Neural progenitor cell (in vitro differentiated cells): ENCODE results near the gene NDUFS4. TPM values are rescaled to one million over a fixed set of nuclear protein-coding genes. Genes with fewer than 3 reads are reported as not detected.
"Not testable (repeated sequence)": the region's sequence is repeated elsewhere in the genome, so short reads cannot be mapped to it uniquely, and the experiment has no call there.

ENCODE experiments used
- DNase-seq: peaks from one replicate; pipeline ENCODE4 v3.0.0-alpha.2; 2016; ENCODE audit warnings: low spot score
- H2AFZ ChIP-seq: fragments of 200-600 bp; sonication (generic); replicated peaks from 2 replicates; pipeline ENCODE4 v1.6.1; 2016; ENCODE audit warnings: antibody characterized with exemption
- H3F3A ChIP-seq: fragments of 200-600 bp; sonication (generic); 2 replicates; pipeline ENCODE4 v1.6.1; 2016; ENCODE audit warnings: antibody characterized with exemption, low read depth
- H3K27ac ChIP-seq: fragments of 200-600 bp; sonication (generic); 2 replicates; pipeline ENCODE4 v1.5.1; 2016; ENCODE audit warnings: mild to moderate bottlenecking
- H3K27me3 ChIP-seq: fragments of 200-600 bp; sonication (generic); 2 replicates; pipeline ENCODE4 v1.6.1; 2016; ENCODE audit warnings: mild to moderate bottlenecking, moderate library complexity
- H3K36me3 ChIP-seq: fragments of 200-600 bp; sonication (generic); 2 replicates; pipeline ENCODE4 v1.5.1; 2016
- H3K4me1 ChIP-seq: fragments of 200-600 bp; sonication (generic); 2 replicates; pipeline ENCODE4 v1.6.1; 2016; ENCODE audit warnings: mixed run types
- H3K4me2 ChIP-seq: fragments of 200-600 bp; sonication (generic); 2 replicates; pipeline ENCODE4 v1.6.1; 2016
- H3K4me3 ChIP-seq: fragments of 200-600 bp; sonication (generic); 2 replicates; pipeline ENCODE4 v1.5.1; 2016
- H3K79me2 ChIP-seq: fragments of 200-600 bp; sonication (generic); 2 replicates; pipeline ENCODE4 v1.6.1; 2016; ENCODE audit warnings: low read depth
- H3K9ac ChIP-seq: fragments of 200-600 bp; sonication (generic); 2 replicates; pipeline ENCODE4 v1.6.1; 2016
- H3K9me3 ChIP-seq: fragments of 200-600 bp; sonication (generic); 2 replicates; pipeline ENCODE4 v1.5.1; 2016; ENCODE audit warnings: low read depth
- H4K20me1 ChIP-seq: fragments of 200-600 bp; sonication (generic); 2 replicates; pipeline ENCODE4 v1.6.1; 2016; ENCODE audit warnings: low read depth
- H3K27ac Mint-ChIP-seq: 3 replicates; pipeline ENCODE4 v1.8.0; 2021; ENCODE audit warnings: mixed read lengths
- H3K27me3 Mint-ChIP-seq: 2 replicates; pipeline ENCODE4 v1.8.0; 2022; ENCODE audit warnings: low read depth, mild to moderate bottlenecking, inconsistent platforms, moderate library complexity, mixed read lengths; ENCODE audit not compliant: insufficient read depth
- H3K36me3 Mint-ChIP-seq: 3 replicates; pipeline ENCODE4 v1.8.0; 2021; ENCODE audit warnings: mixed read lengths
- H3K4me1 Mint-ChIP-seq: 3 replicates; pipeline ENCODE4 v1.8.0; 2021; ENCODE audit warnings: mixed read lengths
- H3K4me3 Mint-ChIP-seq: 3 replicates; pipeline ENCODE4 v1.8.0; 2021; ENCODE audit warnings: mild to moderate bottlenecking, moderate library complexity, mixed read lengths
- H3K9me3 Mint-ChIP-seq: 3 replicates; pipeline ENCODE4 v1.8.0; 2020; ENCODE audit warnings: mixed read lengths
- EZH2 ChIP-seq: fragments of 200-600 bp; sonication (generic); IDR thresholded peaks from 2 replicates; pipeline ENCODE4 v1.6.1; 2017; ENCODE audit warnings: antibody characterized with exemption, mild to moderate bottlenecking, moderate library complexity
- EZH2phosphoT487 ChIP-seq: fragments of 200-600 bp; sonication (generic); IDR thresholded peaks from 2 replicates; pipeline ENCODE4 v1.6.1; 2017; ENCODE audit warnings: antibody characterized with exemption
- total RNA-seq: library from RNA; depleted of rRNA; stranded (reverse); fragments of >200 nt; gene quantifications from 2 replicates; pipeline ENCODE4 v1.2.3, GENCODE V29; 2015; ENCODE audit warnings: low replicate concordance
- TF ChIP-seq, protein P1 (sequence below): fragments of 200-600 bp; sonication (generic); IDR thresholded peaks from 2 replicates; pipeline ENCODE4 v1.5.1; 2017; ENCODE audit warnings: antibody characterized with exemption, mild to moderate bottlenecking

The NDUFS4 gene
- total RNA-seq, 1 donor from 2014 or later, result 183 TPM

GRCh38 chr5:53691014-53691413 lies 130.6 kb downstream of the NDUFS4 start:
- Mint-ChIP-seq H3K4me3 (no peak overlapping the region), H3K36me3 (peaks cover 20% of the 10 kb centered on the region), H3K27me3 (peaks cover 5% of the 10 kb centered on the region), H3K27ac (no peak overlapping the region), H3K9me3 (peaks cover 57% of the 10 kb centered on the region), H3K4me1 (no peaks in the 10 kb centered on the region)
- no peaks in the 10 kb centered on the region for H3K4me1 ChIP-seq
- H4K20me1 ChIP-seq, result no peaks in the 10 kb centered on the region
- no peaks in the 10 kb centered on the region for H3F3A ChIP-seq
- no peaks in the 10 kb centered on the region for H3K79me2 ChIP-seq
- peaks cover 10% of the 10 kb centered on the region for H3K9me3 ChIP-seq
- no peaks in the 10 kb centered on the region for H3K27me3 ChIP-seq
- no peak for TF ChIP-seq EZH2phosphoT487
- TF ChIP-seq EZH2, result no peak
- TF ChIP-seq, protein P1, sequence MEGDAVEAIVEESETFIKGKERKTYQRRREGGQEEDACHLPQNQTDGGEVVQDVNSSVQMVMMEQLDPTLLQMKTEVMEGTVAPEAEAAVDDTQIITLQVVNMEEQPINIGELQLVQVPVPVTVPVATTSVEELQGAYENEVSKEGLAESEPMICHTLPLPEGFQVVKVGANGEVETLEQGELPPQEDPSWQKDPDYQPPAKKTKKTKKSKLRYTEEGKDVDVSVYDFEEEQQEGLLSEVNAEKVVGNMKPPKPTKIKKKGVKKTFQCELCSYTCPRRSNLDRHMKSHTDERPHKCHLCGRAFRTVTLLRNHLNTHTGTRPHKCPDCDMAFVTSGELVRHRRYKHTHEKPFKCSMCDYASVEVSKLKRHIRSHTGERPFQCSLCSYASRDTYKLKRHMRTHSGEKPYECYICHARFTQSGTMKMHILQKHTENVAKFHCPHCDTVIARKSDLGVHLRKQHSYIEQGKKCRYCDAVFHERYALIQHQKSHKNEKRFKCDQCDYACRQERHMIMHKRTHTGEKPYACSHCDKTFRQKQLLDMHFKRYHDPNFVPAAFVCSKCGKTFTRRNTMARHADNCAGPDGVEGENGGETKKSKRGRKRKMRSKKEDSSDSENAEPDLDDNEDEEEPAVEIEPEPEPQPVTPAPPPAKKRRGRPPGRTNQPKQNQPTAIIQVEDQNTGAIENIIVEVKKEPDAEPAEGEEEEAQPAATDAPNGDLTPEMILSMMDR, result no peak
- DNase-seq, result no peak
- H3K9ac ChIP-seq, result no peak overlapping the region
- H2AFZ ChIP-seq, result no peak overlapping the region
- H3K4me2 ChIP-seq, result no peak overlapping the region
- no peak overlapping the region for H3K4me3 ChIP-seq
- peaks cover 4% of the 10 kb centered on the region for H3K36me3 ChIP-seq
- H3K27ac ChIP-seq, result no peak overlapping the region

DNA sequence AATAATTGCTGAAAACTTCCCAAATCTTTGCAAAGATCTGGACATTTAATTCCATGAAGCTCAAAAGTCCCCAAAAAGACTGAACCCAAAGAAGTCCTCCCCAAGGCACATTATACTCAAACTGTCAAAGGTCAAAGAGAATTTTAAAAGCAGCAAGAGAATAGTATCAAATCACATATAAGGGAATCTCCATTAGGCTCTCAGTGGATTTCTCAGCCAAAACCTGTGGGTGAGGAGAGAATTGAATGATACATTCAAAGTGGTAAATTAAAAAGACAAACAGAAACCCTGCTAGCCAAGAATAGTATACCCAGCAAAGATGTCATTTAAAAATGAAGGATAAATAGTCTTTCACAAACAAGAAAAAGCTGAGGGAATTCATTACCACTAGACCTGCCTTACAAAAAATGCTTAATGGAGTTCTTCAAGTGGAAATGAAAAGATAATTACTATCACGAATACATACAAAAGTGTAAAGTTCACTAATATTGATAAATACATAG lies 134.1 kb downstream of the NDUFS4 start:
- peaks cover 7% of the 10 kb centered on the region for H3K36me3 Mint-ChIP-seq
- Histone ChIP-seq H3K9ac (no peak overlapping the region), H3K27me3 (no peaks in the 10 kb centered on the region), H3K27ac (no peak overlapping the region), H2AFZ (no peak overlapping the region), H3F3A (no peaks in the 10 kb centered on the region), H4K20me1 (no peaks in the 10 kb centered on the region), H3K9me3 (peaks cover 10% of the 10 kb centered on the region), H3K4me2 (no peak overlapping the region), H3K36me3 (peaks cover 4% of the 10 kb centered on the region), H3K4me3 (no peak overlapping the region), H3K4me1 (no peaks in the 10 kb centered on the region), H3K79me2 (no peaks in the 10 kb centered on the region)
- no peak overlapping the region for H3K4me3 Mint-ChIP-seq
- H3K9me3 Mint-ChIP-seq, result peaks cover 45% of the 10 kb centered on the region
- no peak for DNase-seq
- peaks cover 3% of the 10 kb centered on the region for H3K27me3 Mint-ChIP-seq
- H3K4me1 Mint-ChIP-seq, result no peaks in the 10 kb centered on the region
- H3K27ac Mint-ChIP-seq, result no peak overlapping the region
- TF ChIP-seq, protein P1, result no peak
- TF ChIP-seq EZH2 (no peak), EZH2phosphoT487 (no peak)

DNA sequence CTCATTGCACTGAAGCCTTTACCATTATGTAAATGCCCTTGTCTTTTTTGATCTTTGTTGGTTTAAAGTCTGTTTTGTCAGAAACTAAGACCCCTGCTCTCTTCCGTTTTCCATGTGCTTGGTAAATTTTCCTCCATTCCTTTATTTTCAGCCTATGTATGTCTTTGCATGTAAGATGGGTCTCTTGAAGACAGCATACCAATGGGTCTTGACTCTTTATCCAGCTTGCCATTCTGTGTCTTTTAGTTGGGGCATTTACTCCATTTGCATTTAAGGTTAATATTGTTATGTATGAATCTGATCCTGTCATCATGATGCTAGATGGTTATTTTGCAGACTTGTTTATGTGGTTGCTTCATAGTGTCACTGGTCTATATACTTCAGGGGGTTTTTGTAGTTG lies 150.0 kb downstream of the NDUFS4 start:
- not testable (repeated sequence) for H3K27me3 Mint-ChIP-seq, H3K4me1 ChIP-seq, H3K27ac Mint-ChIP-seq, H4K20me1 ChIP-seq, DNase-seq, H3K27ac ChIP-seq, H3K79me2 ChIP-seq, H2AFZ ChIP-seq, H3K36me3 ChIP-seq, H3K4me2 ChIP-seq, H3K4me3 ChIP-seq, H3K4me1 Mint-ChIP-seq, H3K9me3 ChIP-seq, H3K4me3 Mint-ChIP-seq, H3K9ac ChIP-seq, H3K27me3 ChIP-seq, H3K36me3 Mint-ChIP-seq, H3F3A ChIP-seq
- peaks cover 21% of the 10 kb centered on the region for H3K9me3 Mint-ChIP-seq

DNA sequence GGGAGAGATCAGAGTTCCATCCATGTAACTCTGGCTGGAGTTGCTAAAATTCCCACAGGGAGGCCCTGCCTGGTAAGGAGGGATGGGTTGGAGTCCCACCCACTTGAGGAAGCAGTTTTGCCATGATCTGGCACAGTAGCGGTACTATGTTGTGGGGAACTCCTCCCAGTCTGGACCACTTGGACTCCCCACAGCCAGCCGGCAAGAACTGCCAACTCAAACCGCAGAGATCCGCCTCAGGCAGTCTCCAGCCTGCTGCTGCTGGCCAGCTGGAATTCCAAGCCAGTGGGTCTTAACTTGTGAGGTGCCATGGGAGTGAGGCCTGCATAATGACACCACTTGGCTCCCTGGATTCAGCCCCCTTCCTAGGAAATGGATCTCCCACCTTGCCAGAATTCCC lies 151.9 kb downstream of the NDUFS4 start:
- Histone ChIP-seq H3K4me2 (no peak overlapping the region), H4K20me1 (no peaks in the 10 kb centered on the region), H3K79me2 (no peaks in the 10 kb centered on the region), H3K9ac (no peak overlapping the region), H3K9me3 (no peaks in the 10 kb centered on the region), H3F3A (no peaks in the 10 kb centered on the region), H3K36me3 (peaks cover 3% of the 10 kb centered on the region), H3K4me1 (no peaks in the 10 kb centered on the region), H3K27me3 (no peaks in the 10 kb centered on the region), H3K4me3 (no peak overlapping the region), H3K27ac (no peak overlapping the region), H2AFZ (no peak overlapping the region)
- H3K27ac Mint-ChIP-seq, result no peak overlapping the region
- H3K27me3 Mint-ChIP-seq, result no peaks in the 10 kb centered on the region
- TF ChIP-seq EZH2 (no peak), EZH2phosphoT487 (no peak)
- TF ChIP-seq, protein P1, result no peak
- peaks cover 20% of the 10 kb centered on the region for H3K9me3 Mint-ChIP-seq
- no peaks in the 10 kb centered on the region for H3K4me1 Mint-ChIP-seq
- no peaks in the 10 kb centered on the region for H3K36me3 Mint-ChIP-seq
- no peak for DNase-seq
- no peak overlapping the region for H3K4me3 Mint-ChIP-seq
